ENCODE results near the gene EARS2.

DNA sequence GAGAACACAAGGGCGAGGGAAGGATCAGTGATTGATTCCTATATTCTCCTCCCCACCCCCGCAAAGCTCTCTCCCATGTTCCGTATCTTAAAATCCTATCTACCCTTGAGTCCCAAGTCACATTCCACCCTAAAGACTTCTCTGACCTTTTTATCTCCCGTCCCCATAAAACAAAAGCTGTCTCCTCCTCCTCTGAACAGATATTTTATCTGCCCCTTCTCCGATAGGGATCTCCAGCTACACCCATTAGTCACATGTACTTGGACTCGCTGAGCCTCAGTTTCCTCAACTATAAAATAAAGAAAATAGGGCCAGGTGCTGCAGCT is 59.6 kb downstream of the EARS2 start:
- TF ChIP-seq, protein P1, sequence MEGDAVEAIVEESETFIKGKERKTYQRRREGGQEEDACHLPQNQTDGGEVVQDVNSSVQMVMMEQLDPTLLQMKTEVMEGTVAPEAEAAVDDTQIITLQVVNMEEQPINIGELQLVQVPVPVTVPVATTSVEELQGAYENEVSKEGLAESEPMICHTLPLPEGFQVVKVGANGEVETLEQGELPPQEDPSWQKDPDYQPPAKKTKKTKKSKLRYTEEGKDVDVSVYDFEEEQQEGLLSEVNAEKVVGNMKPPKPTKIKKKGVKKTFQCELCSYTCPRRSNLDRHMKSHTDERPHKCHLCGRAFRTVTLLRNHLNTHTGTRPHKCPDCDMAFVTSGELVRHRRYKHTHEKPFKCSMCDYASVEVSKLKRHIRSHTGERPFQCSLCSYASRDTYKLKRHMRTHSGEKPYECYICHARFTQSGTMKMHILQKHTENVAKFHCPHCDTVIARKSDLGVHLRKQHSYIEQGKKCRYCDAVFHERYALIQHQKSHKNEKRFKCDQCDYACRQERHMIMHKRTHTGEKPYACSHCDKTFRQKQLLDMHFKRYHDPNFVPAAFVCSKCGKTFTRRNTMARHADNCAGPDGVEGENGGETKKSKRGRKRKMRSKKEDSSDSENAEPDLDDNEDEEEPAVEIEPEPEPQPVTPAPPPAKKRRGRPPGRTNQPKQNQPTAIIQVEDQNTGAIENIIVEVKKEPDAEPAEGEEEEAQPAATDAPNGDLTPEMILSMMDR (IDR thresholded peaks at IDR 0.05): no peak
- TF ChIP-seq RFX5 (IDR thresholded peaks at IDR 0.05; ENCODE audit: low read length) (no peak), PBX3 (IDR thresholded peaks at IDR 0.05) (no peak), NFIC (IDR thresholded peaks at IDR 0.05; ENCODE audit: borderline replicate concordance) (no peak), RAD21 (IDR thresholded peaks at IDR 0.05; ENCODE audit: low read length) (no peak), EP300 (IDR thresholded peaks at IDR 0.05; ENCODE audit: borderline replicate concordance in 1 of 2, low read depth in 1 of 2, low read length in 1 of 2) (no peak), CHD2 (IDR thresholded peaks at IDR 0.05; ENCODE audit: low read length, partially characterized antibody) (no peak)

Measured in SK-N-SH (cell line).